C4-2B (cell line): ENCODE measurements around the gene TMCO4.

Source experiments
- CTCF ChIP-seq: fragments of 450-650 bp; conservative IDR thresholded peaks from 2 replicates; pipeline ENCODE4 v1.5.1; 2017; ENCODE audit warnings: mild to moderate bottlenecking
- ZFX ChIP-seq: fragments of 450-650 bp; IDR thresholded peaks from 2 replicates; pipeline ENCODE4 v1.6.1; 2017

- no peak for TF ChIP-seq CTCF
- no peak for TF ChIP-seq ZFX
Measured at GRCh38 chr1:19824541-19824940, 24.8 kb upstream of the TMCO4 start.
